Head of caudate nucleus (tissue), 42 donors: ENCODE results near the gene CTDP1.
"Not testable (repeated sequence)": the region's sequence is repeated elsewhere in the genome, so short reads cannot be mapped to it uniquely, and the experiment has no call there.

Experiments
- DNase-seq, 42 donors: peaks; one replicate each; pipeline versions ENCODE4 v3.0.0 to v3.0.0-alpha.2; 2020 to 2021; ENCODE audit warnings: mixed read lengths in 7 of 42
- intact Hi-C: fragments of 100-400 bp; cut with DNase I; formaldehyde crosslinking; loops from one replicate; pipeline ENCODE4 v1.15.0; 2022

The CTDP1 gene

DNA sequence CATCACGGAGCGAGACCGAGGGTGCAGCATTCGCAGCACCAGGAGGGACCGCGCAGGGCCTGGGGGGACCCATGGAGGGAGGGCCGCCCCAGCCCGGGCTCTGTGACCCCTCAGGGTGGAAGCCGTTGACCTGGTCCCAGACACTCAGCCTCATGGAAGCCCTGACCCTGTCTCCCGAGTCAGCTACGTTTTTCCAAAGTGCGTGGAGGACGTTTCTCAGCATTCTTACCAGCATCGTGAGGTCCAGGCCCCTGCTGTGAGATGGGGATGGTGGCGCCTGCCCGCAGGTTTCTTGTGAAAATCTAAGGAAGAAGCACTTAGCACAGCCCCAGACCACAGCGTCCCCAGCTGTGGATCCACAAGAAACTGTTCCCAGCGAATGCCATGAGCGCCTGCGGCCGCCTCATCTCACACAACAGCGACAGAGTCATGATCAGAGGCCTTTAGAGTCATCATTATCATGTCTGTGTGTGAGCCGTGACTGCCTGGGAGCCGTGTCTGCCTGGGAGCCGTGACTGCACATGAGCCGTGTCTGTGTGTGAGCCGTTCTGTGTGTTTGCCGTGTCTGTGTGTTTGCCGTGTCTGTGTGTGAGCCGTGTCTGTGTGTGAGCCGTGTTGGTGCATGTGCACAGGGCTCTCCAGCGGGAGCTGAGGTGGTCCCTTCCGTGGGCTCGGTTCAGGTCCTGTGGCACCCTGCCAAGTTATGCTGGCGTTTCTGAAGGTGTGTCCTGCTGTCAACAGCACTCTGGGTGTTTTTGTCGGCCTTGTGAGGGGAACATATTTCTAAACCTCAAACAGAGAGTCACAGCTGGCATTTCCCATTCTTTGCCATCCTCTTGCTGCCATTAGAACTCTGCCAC lies 68.9 kb downstream of the CTDP1 start:
- intact Hi-C loops, result no loop called here
- peak in 10 of 42 donors; percentile 3 to 41 (median 18) for DNase-seq

GRCh38 chr18:79749251-79750191 lies 69.9 kb downstream of the CTDP1 start:
- DNase-seq, result peak; percentile 23 to 90 (median 70)
- intact Hi-C loops, result no loop called here

DNA sequence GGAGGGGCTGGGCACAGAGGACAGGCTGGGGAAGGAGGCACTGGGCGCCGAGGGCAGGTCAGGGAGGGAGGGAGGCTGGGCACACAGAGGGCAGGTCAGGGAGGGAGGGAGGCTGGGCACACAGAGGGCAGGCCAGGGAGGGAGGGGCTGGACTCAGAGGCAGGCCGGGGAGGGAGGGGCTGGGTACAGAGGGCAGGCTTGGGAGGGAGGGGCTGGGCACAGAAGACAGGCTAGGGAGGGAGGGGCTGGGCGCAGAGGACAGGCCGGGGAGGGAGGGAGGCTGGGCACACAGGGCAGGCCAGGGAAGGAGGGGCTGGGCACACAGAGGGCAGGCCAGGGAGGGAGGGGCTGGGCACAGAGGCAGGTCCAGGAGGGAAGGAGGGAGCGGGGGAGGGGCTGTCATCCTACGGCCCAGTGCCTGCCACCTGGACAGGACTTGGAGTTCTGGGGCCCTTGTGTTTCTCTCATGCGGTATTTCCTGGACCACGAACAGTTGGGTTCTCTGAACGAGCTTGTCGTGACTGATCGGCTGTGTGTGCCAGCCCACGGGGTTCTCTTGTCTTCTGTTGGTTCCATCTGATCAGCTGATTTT lies 71.5 kb downstream of the CTDP1 start:
- DNase-seq, result peak in 34 of 42 donors; percentile 20 to 67 (median 45)
- intact Hi-C loops, result no loop called here

DNA sequence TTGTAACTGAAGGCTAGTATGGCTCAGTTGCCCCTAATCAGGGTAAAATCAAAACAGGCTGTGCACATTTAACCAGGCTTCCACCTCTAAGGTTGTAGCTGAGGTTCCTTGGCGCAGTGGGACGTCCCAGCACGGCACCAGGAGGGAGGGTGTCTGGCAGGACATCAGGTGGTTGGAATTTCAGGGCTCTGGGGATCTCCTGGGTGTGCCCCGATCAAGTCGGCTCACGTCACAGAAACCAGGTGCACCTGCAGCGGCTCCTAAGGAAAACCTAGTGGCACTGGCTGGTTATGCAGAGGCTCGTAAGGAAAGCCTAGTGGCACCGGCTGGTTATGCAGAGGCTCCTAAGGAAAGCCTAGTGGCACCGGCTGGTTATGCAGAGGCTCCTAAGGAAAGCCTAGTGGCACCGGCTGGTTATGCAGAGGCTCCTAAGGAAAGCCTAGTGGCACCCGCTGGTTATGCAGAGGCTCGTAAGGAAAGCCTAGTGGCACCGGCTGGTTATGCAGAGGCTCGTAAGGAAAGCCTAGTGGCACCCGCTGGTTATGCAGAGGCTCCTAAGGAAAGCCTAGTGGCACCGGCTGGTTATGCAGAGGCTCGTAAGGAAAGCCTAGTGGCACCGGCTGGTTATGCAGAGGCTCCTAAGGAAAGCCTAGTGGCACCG lies 72.4 kb downstream of the CTDP1 start:
- DNase-seq, result peak in 14 of 42 donors; percentile 10 to 45 (median 31)
- intact Hi-C loops, result not testable (repeated sequence)

DNA sequence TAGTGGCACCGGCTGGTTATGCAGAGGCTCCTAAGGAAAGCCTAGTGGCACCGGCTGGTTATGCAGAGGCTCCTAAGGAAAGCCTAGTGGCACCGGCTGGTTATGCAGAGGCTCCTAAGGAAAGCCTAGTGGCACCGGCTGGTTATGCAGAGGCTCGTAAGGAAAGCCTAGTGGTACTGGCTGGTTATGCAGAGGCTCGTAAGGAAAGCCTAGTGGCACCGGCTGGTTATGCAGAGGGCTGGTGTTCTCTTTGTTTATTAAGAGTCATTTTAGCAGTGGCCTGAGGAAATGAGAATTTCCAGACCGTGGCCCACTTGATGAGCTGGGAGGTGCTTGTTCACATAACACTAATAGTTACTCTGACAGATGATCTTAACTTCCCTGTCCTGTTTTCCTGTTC lies 73.3 kb downstream of the CTDP1 start:
- peak in 2 of 42 donors; percentile 1 to 11 for DNase-seq
- intact Hi-C loops, result not testable (repeated sequence)

- peak in 7 of 42 donors; percentile 3 to 34 (median 14) for DNase-seq
- intact Hi-C loops, result no loop called here
Measured at GRCh38 chr18:79753391-79753851, 73.8 kb downstream of the CTDP1 start.

- peak in 28 of 42 donors; percentile 23 to 77 (median 51) for DNase-seq
- intact Hi-C loops, result no loop called here
Measured at GRCh38 chr18:79754022-79754761, 74.6 kb downstream of the CTDP1 start.

DNA sequence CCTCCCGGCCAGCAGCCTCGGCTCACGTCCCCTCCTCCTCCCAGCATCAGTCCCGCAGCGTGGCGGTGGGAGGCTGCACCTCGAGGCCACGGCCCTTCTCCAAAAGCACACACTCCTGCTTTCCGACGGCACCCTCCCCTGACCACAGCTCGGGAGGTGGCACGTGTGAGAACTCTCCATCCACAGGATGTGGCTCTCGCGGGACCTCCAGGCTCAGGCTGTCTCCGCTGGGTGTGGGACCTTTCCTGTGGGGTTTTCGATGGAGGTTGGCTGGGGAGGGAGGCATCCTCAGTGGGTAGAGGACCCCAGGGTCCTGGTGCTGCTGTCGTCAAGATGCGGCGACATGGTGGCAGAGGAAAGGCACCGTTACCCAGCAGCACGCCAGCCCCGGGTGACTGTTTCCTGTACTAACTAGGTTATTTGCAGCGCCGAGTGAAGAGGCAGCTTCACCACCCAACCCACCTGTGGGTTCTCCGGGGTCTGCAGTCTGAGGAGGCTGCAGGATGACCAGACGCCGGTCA lies 75.3 kb downstream of the CTDP1 start:
- DNase-seq, result peak in 5 of 42 donors; percentile 8 to 22 (median 15)
- intact Hi-C loops, result no loop called here

GRCh38 chr18:79755496-79756142 lies 76.0 kb downstream of the CTDP1 start:
- intact Hi-C loops, result no loop called here
- peak in 6 of 42 donors; percentile 4 to 19 (median 8) for DNase-seq

- intact Hi-C loops, result no loop called here
- DNase-seq, result peak in 7 of 42 donors; percentile 3 to 30 (median 11)
Measured at GRCh38 chr18:79756143-79756500, 76.5 kb downstream of the CTDP1 start.

DNA sequence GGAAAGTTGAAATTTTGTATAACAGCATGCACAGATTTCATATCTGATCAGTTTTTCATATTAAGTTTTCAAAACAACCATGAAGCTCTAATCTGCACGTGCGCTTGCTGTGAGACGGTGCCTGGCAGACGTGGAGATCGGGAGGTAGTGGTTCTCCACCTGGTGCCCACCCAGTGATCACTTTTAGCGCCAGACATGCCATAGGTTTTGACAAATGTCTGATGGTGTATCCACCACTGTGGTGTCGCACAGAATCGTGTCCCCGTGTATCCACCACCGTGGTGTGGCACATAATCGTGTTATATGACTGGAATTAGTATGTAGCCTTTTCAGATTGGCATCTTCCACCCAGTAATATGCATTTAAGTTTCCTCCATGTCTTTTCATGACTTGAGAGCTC lies 77.2 kb downstream of the CTDP1 start:
- peak in 6 of 42 donors; percentile 3 to 20 (median 7) for DNase-seq
- intact Hi-C loops, result no loop called here

DNA sequence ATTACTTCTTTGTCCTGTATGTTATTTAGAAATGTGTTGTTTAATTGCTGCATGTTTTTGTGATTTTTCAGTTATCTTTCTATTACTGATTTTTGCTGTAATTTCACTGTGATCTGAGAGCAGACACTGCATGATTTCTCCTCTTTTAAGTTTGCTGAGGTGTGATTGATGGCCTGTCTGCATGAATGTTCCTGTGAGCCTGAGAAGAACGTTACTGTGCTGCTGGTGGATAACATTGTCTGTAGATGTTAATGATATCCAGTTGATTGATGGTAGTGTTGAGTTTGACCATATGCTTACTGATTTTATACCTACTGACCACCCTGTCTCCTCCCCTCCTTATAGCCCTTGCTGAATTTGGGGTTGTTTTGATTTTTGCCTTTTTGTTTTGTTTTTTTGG lies 80.7 kb downstream of the CTDP1 start:
- intact Hi-C loops, result no loop called here
- no peak for DNase-seq

DNA sequence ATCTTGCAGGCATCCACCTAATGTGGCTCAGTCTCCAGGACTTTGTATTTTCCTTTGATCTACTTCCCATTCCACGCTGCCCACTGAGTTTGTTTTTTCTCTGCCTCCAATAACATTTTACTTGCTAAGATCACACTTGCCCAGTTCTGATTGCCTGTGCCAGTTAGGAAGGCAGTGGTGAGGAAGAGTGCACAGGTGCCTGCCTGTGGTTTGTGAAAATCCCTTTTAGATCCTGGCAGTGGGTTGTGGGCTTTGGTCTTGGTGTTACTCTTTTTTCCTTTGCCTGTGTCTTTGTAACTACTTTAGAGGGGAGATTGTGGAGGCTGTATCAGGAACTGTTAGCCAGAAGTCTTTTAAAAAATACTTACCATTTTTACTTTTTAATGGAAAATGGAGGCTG lies 81.3 kb downstream of the CTDP1 start:
- DNase-seq, result peak in 1 of 42 donors; percentile 1
- intact Hi-C loops, result no loop called here

GRCh38 chr18:79763407-79763806 lies 83.8 kb downstream of the CTDP1 start:
- intact Hi-C loops, result no loop called here
- DNase-seq, result peak in 3 of 42 donors; percentile 2 to 4 (median 3)

DNA sequence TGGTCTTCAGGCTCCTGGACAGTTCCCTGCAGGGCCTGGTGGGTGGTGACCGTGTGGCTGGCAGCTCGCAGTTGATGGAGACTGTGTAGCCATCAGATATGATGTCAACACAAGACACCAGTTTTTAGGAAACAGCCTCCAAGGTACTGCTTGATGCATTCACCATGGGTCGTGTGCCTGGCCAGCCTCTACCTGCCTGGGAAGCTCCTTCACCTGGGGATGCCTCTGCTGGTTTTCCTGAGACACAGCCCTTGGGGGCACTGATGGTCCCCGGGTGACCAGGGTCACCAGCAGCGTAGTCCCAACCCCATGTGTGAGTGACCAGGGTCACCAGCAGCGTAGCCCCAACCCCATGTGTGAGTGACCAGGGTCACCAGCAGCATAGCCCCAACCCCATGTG lies 84.5 kb downstream of the CTDP1 start:
- DNase-seq, result peak in 4 of 42 donors; percentile 2 to 8 (median 5)
- intact Hi-C loops, result no loop called here

- intact Hi-C loops, result no loop called here
Measured at GRCh38 chr18:79765491-79766245, 86.1 kb downstream of the CTDP1 start.

More at GRCh38 chr18:79765491-79766245, 86.1 kb downstream of the CTDP1 start:
- DNase-seq, result peak in 27 of 42 donors; percentile 13 to 67 (median 36)
